Neural cell (in vitro differentiated cells): ENCODE measurements around the gene CAMK1D.

ENCODE experiments used
- EP300 ChIP-seq: fragments of 450-650 bp; conservative IDR thresholded peaks from 2 replicates; pipeline ENCODE4 v1.6.1; 2014; ENCODE audit warnings: antibody characterized with exemption, mild to moderate bottlenecking, moderate library complexity; ENCODE audit not compliant: poor library complexity, severe bottlenecking
- MXI1 ChIP-seq: fragments of 450-650 bp; conservative IDR thresholded peaks from 2 replicates; pipeline ENCODE4 v1.6.1; 2014; ENCODE audit warnings: antibody characterized with exemption, mild to moderate bottlenecking; ENCODE audit not compliant: poor library complexity, severe bottlenecking
- SMC3 ChIP-seq: fragments of 450-650 bp; conservative IDR thresholded peaks from 2 replicates; pipeline ENCODE4 v1.6.1; 2014; ENCODE audit warnings: antibody characterized with exemption, mild to moderate bottlenecking, moderate library complexity; ENCODE audit not compliant: poor library complexity
- TAF1 ChIP-seq: IDR thresholded peaks from 2 replicates; pipeline ENCODE4 v1.6.1; 2012; ENCODE audit warnings: low read depth
- TF ChIP-seq, protein P1 (sequence below): fragments of 450-650 bp; IDR thresholded peaks from 2 replicates; pipeline ENCODE4 v1.5.1; 2014; ENCODE audit warnings: antibody characterized with exemption, mild to moderate bottlenecking, moderate library complexity; ENCODE audit not compliant: poor library complexity, severe bottlenecking
- TF ChIP-seq, protein P2 (sequence below): IDR thresholded peaks from 2 replicates; pipeline ENCODE4 v1.6.1; 2012; ENCODE audit warnings: borderline replicate concordance

DNA sequence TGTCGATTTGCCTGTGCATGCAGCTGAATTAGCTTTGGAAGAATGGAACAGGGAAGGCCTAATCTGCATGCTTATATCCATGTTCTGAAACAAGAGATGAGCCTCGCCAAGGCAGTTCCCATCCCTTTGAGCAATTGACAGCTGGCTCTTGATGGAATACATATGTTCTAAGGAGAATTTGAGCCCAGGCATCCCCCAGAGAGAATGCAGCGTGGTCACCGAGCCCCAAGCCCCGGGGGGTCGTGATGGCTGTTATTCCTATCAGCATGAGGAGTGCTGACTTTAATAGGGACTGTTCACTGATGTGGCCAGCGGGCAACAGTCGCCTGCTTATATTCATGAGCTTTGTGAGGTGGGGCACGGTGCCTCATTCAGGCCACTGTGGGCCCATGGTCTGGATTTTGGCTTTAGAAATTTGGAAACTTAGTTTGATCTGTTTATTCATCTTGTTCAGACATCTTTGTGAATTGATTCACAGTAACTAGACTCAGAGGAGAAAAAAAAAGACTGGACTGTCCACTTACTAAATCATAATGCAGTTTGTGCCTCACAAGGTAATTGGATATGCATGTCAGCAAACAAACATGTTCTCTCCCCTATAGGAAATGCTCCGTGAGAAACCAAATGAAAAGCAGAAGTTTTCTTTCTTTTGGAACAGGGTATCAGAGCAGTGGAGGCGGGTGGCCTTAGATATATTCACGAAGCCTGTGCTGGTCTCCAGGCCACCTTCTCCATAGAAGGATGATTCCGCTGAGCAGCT lies 447.2 kb downstream of the CAMK1D start:
- TF ChIP-seq, protein P1, sequence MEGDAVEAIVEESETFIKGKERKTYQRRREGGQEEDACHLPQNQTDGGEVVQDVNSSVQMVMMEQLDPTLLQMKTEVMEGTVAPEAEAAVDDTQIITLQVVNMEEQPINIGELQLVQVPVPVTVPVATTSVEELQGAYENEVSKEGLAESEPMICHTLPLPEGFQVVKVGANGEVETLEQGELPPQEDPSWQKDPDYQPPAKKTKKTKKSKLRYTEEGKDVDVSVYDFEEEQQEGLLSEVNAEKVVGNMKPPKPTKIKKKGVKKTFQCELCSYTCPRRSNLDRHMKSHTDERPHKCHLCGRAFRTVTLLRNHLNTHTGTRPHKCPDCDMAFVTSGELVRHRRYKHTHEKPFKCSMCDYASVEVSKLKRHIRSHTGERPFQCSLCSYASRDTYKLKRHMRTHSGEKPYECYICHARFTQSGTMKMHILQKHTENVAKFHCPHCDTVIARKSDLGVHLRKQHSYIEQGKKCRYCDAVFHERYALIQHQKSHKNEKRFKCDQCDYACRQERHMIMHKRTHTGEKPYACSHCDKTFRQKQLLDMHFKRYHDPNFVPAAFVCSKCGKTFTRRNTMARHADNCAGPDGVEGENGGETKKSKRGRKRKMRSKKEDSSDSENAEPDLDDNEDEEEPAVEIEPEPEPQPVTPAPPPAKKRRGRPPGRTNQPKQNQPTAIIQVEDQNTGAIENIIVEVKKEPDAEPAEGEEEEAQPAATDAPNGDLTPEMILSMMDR, result no peak
- TF ChIP-seq, protein P2, sequence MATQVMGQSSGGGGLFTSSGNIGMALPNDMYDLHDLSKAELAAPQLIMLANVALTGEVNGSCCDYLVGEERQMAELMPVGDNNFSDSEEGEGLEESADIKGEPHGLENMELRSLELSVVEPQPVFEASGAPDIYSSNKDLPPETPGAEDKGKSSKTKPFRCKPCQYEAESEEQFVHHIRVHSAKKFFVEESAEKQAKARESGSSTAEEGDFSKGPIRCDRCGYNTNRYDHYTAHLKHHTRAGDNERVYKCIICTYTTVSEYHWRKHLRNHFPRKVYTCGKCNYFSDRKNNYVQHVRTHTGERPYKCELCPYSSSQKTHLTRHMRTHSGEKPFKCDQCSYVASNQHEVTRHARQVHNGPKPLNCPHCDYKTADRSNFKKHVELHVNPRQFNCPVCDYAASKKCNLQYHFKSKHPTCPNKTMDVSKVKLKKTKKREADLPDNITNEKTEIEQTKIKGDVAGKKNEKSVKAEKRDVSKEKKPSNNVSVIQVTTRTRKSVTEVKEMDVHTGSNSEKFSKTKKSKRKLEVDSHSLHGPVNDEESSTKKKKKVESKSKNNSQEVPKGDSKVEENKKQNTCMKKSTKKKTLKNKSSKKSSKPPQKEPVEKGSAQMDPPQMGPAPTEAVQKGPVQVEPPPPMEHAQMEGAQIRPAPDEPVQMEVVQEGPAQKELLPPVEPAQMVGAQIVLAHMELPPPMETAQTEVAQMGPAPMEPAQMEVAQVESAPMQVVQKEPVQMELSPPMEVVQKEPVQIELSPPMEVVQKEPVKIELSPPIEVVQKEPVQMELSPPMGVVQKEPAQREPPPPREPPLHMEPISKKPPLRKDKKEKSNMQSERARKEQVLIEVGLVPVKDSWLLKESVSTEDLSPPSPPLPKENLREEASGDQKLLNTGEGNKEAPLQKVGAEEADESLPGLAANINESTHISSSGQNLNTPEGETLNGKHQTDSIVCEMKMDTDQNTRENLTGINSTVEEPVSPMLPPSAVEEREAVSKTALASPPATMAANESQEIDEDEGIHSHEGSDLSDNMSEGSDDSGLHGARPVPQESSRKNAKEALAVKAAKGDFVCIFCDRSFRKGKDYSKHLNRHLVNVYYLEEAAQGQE, result no peak
- TF ChIP-seq SMC3 (no peak), MXI1 (no peak), EP300 (no peak), TAF1 (no peak)
